GM23338 (cell line): ENCODE measurements around the gene FRMD4A. TPM values are rescaled to one million over a fixed set of nuclear protein-coding genes. Genes with fewer than 3 reads are reported as not detected.

Source experiments
- ATAC-seq: fragments of 200-7000 bp; cut with Tn5 transposase; 3 replicates; pipeline ENCODE4 v1.9.1; 2020
- DNase-seq: peaks from one replicate; pipeline ENCODE4 v3.0.0-alpha.2; 2015; ENCODE audit warnings: low spot score
- H2AFZ ChIP-seq: fragments of 200-600 bp; sonication (generic); 2 replicates; pipeline ENCODE4 v1.8.0; 2016; ENCODE audit warnings: antibody characterized with exemption, mild to moderate bottlenecking, moderate library complexity
- H3F3A ChIP-seq: fragments of 200-600 bp; sonication (generic); replicated peaks from 2 replicates; pipeline ENCODE4 v1.8.0; 2017; ENCODE audit warnings: antibody characterized with exemption, mixed run types, low read depth
- H3K27ac ChIP-seq: fragments of 200-600 bp; sonication (generic); 2 replicates; pipeline ENCODE4 v1.6.1; 2016; ENCODE audit warnings: low read depth
- H3K27me3 ChIP-seq: fragments of 200-600 bp; sonication (generic); 2 replicates; pipeline ENCODE4 v1.8.0; 2016; ENCODE audit warnings: mild to moderate bottlenecking, mixed run types, moderate library complexity; ENCODE audit not compliant: insufficient read depth
- H3K36me3 ChIP-seq: fragments of 200-600 bp; sonication (generic); 2 replicates; pipeline ENCODE4 v1.8.0; 2016; ENCODE audit warnings: mild to moderate bottlenecking; ENCODE audit not compliant: insufficient read depth
- H3K4me1 ChIP-seq: fragments of 200-600 bp; sonication (generic); 2 replicates; pipeline ENCODE4 v1.8.0; 2016; ENCODE audit warnings: mild to moderate bottlenecking, moderate library complexity; ENCODE audit not compliant: insufficient read depth
- H3K4me2 ChIP-seq: fragments of 200-600 bp; sonication (generic); 2 replicates; pipeline ENCODE4 v1.7.1; 2017; ENCODE audit warnings: mixed run types
- H3K4me3 ChIP-seq: fragments of 200-600 bp; sonication (generic); 2 replicates; pipeline ENCODE4 v1.6.1; 2016; ENCODE audit warnings: mixed run types
- H3K79me2 ChIP-seq: fragments of 200-600 bp; sonication (generic); replicated peaks from 2 replicates; pipeline ENCODE4 v1.8.0; 2017; ENCODE audit warnings: mild to moderate bottlenecking; ENCODE audit not compliant: insufficient read depth
- H3K9me2 ChIP-seq: fragments of 200-600 bp; sonication (generic); 2 replicates; pipeline ENCODE4 v1.8.0; 2017; ENCODE audit not compliant: insufficient read depth
- H4K20me1 ChIP-seq: fragments of 200-600 bp; sonication (generic); replicated peaks from 2 replicates; pipeline ENCODE4 v1.8.0; 2017; ENCODE audit warnings: mild to moderate bottlenecking; ENCODE audit not compliant: insufficient read depth
- H3K27ac Mint-ChIP-seq: 2 replicates; pipeline ENCODE4 v1.8.0; 2020; ENCODE audit warnings: inconsistent platforms, mild to moderate bottlenecking, moderate library complexity, mixed read lengths
- H3K27me3 Mint-ChIP-seq: 3 replicates; pipeline ENCODE4 v1.8.0; 2022; ENCODE audit warnings: low read depth, mild to moderate bottlenecking, moderate library complexity, mixed read lengths, inconsistent platforms; ENCODE audit not compliant: insufficient read depth, poor library complexity
- H3K36me3 Mint-ChIP-seq: 3 replicates; pipeline ENCODE4 v1.8.0; 2021; ENCODE audit warnings: low read depth, mild to moderate bottlenecking, inconsistent platforms, moderate library complexity, mixed read lengths
- H3K4me1 Mint-ChIP-seq: 3 replicates; pipeline ENCODE4 v1.8.0; 2020; ENCODE audit warnings: mild to moderate bottlenecking, inconsistent platforms, mixed read lengths
- H3K4me3 Mint-ChIP-seq: 3 replicates; pipeline ENCODE4 v1.8.0; 2021; ENCODE audit warnings: moderate library complexity, mild to moderate bottlenecking, inconsistent platforms, mixed read lengths
- H3K9me3 Mint-ChIP-seq: 3 replicates; pipeline ENCODE4 v1.8.0; 2020; ENCODE audit warnings: moderate library complexity, mild to moderate bottlenecking, inconsistent platforms, mixed read lengths
- CREB1 ChIP-seq: fragments of 250-450 bp; sonication (Bioruptor Pico); IDR thresholded peaks from 2 replicates; pipeline ENCODE4 v1.5.0; 2020; ENCODE audit warnings: low read depth, mild to moderate bottlenecking, moderate library complexity
- EZH2 ChIP-seq: fragments of 200-600 bp; sonication (generic); IDR thresholded peaks from one replicate; pipeline ENCODE4 v1.8.0; 2017; ENCODE audit warnings: antibody characterized with exemption, mild to moderate bottlenecking, low read depth; ENCODE audit not compliant: unreplicated experiment
- EZH2phosphoT487 ChIP-seq: fragments of 200-600 bp; sonication (generic); IDR thresholded peaks from one replicate; pipeline ENCODE4 v1.8.1; 2018; ENCODE audit warnings: antibody characterized with exemption; ENCODE audit not compliant: unreplicated experiment
- JUNB ChIP-seq: IDR thresholded peaks from one replicate; pipeline ENCODE4 v1.6.1; 2016; ENCODE audit warnings: antibody characterized with exemption; ENCODE audit not compliant: unreplicated experiment
- NANOG ChIP-seq: IDR thresholded peaks from 2 replicates; pipeline ENCODE4 v1.6.1; 2016; ENCODE audit warnings: antibody characterized with exemption, borderline replicate concordance
- POLR2AphosphoS5 ChIP-seq: IDR thresholded peaks from 2 replicates; pipeline ENCODE4 v1.6.1; 2016; ENCODE audit warnings: antibody characterized with exemption, low read depth
- STAT1 ChIP-seq: IDR thresholded peaks from one replicate; pipeline ENCODE4 v1.6.1; 2016; ENCODE audit warnings: antibody characterized with exemption; ENCODE audit not compliant: unreplicated experiment
- ZNF114 ChIP-seq: fragments of 250-450 bp; sonication (Bioruptor Pico); IDR thresholded peaks from 2 replicates; pipeline ENCODE4 v1.5.0; 2020; ENCODE audit warnings: mild to moderate bottlenecking, moderate library complexity
- ZNF331 ChIP-seq: fragments of 250-450 bp; sonication (Bioruptor Pico); IDR thresholded peaks from 2 replicates; pipeline ENCODE4 v1.5.0; 2020; ENCODE audit warnings: low read depth, mild to moderate bottlenecking, moderate library complexity
- polyA plus RNA-seq: library from polyadenylated mRNA; unstranded; fragments of >200 nt; fragmentation: Nextera tagmentation; extraction: Ambion mirVana; gene quantifications from 2 replicates; pipeline ENCODE4 v1.2.1, GENCODE V29; 2016
- total RNA-seq: library from RNA; depleted of rRNA; stranded (reverse); fragments of >200 nt; shearing (Covaris generic); gene quantifications from 2 replicates; pipeline ENCODE4 v1.2.3, GENCODE V29; 2014
- TF ChIP-seq, protein P1 (sequence below): IDR thresholded peaks from 2 replicates; pipeline ENCODE4 v1.6.1; 2016; ENCODE audit warnings: antibody characterized with exemption
- TF ChIP-seq, protein P2 (sequence below): IDR thresholded peaks from one replicate; pipeline ENCODE4 v1.6.1; 2018; ENCODE audit warnings: antibody characterized with exemption; ENCODE audit not compliant: unreplicated experiment
- TF ChIP-seq, protein P3 (sequence below), 2 experiments: fragments of 200-600 bp in 1 of 2; sonication (generic) in 1 of 2; conservative IDR thresholded peaks; 2 replicates each; pipeline versions ENCODE4 v1.5.1 to v1.6.1; 2016 to 2017; ENCODE audit warnings: antibody characterized with exemption in 2 of 2, low read depth in 2 of 2, mild to moderate bottlenecking in 2 of 2, moderate library complexity in 1 of 2
- TF ChIP-seq, protein P4 (sequence below): fragments of 250-450 bp; sonication (Bioruptor Pico); IDR thresholded peaks from 2 replicates; pipeline ENCODE4 v1.5.0; 2020; ENCODE audit warnings: mild to moderate bottlenecking, moderate library complexity

The FRMD4A gene
- total and polyA plus RNA-seq, 2 experiments from 2014 or later = 14.0 to 20.1 TPM

DNA sequence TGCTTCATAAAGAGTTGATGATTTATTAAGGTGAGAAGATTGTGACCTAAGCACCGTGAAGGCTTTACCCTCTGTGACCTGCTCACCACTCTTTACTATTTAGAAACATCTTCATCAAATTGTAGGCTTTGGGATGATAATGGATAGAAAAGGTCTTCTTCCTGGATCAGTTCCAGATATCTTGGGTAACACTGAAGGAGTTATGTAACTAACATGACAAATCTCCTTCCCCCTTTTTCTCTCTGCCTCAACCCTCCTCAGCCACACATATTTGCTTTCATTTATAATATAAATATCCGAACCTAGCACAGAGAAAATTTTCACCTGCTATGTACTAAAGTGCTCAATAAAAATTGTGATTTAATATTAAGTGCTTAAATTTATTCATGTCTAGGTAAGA lies 151.5 kb downstream of the FRMD4A start:
- no peaks in the 10 kb centered on the region for H3K27me3 ChIP-seq
- no peaks in the 10 kb centered on the region for H3K79me2 ChIP-seq
- H3K9me3 Mint-ChIP-seq = no peaks in the 10 kb centered on the region
- H3K4me3 Mint-ChIP-seq = no peak overlapping the region
- ATAC-seq = no peak
- H3K36me3 ChIP-seq = no peaks in the 10 kb centered on the region
- H4K20me1 ChIP-seq = no peaks in the 10 kb centered on the region
- H3K9me2 ChIP-seq = no peaks in the 10 kb centered on the region
- no peak overlapping the region for H3K4me2 ChIP-seq
- no peak overlapping the region for H2AFZ ChIP-seq
- no peak overlapping the region for H3K4me3 ChIP-seq
- H3K27me3 Mint-ChIP-seq = peaks cover 6% of the 10 kb centered on the region
- H3K36me3 Mint-ChIP-seq = no peaks in the 10 kb centered on the region
- H3K27ac ChIP-seq = no peak overlapping the region
- H3K4me1 ChIP-seq = peaks cover 5% of the 10 kb centered on the region; the same call in 1 of the 2 replicates
- 0 out of 2 replicates have a peak, but pooled peaks cover under 1% of the 10 kb centered on the region for H3F3A ChIP-seq
- H3K4me1 Mint-ChIP-seq = peaks cover 3% of the 10 kb centered on the region; the same call in 1 of the 3 replicates
- TF ChIP-seq, protein P1, sequence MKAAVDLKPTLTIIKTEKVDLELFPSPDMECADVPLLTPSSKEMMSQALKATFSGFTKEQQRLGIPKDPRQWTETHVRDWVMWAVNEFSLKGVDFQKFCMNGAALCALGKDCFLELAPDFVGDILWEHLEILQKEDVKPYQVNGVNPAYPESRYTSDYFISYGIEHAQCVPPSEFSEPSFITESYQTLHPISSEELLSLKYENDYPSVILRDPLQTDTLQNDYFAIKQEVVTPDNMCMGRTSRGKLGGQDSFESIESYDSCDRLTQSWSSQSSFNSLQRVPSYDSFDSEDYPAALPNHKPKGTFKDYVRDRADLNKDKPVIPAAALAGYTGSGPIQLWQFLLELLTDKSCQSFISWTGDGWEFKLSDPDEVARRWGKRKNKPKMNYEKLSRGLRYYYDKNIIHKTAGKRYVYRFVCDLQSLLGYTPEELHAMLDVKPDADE = no peak
- TF ChIP-seq ZNF114 (CRISPR knock-in tag) (no peak), ZNF331 (no peak), EZH2phosphoT487 (no peak), EZH2 (no peak), CREB1 (no peak), STAT1 (no peak), POLR2AphosphoS5 (no peak), NANOG (no peak), JUNB (no peak)
- TF ChIP-seq, protein P2, sequence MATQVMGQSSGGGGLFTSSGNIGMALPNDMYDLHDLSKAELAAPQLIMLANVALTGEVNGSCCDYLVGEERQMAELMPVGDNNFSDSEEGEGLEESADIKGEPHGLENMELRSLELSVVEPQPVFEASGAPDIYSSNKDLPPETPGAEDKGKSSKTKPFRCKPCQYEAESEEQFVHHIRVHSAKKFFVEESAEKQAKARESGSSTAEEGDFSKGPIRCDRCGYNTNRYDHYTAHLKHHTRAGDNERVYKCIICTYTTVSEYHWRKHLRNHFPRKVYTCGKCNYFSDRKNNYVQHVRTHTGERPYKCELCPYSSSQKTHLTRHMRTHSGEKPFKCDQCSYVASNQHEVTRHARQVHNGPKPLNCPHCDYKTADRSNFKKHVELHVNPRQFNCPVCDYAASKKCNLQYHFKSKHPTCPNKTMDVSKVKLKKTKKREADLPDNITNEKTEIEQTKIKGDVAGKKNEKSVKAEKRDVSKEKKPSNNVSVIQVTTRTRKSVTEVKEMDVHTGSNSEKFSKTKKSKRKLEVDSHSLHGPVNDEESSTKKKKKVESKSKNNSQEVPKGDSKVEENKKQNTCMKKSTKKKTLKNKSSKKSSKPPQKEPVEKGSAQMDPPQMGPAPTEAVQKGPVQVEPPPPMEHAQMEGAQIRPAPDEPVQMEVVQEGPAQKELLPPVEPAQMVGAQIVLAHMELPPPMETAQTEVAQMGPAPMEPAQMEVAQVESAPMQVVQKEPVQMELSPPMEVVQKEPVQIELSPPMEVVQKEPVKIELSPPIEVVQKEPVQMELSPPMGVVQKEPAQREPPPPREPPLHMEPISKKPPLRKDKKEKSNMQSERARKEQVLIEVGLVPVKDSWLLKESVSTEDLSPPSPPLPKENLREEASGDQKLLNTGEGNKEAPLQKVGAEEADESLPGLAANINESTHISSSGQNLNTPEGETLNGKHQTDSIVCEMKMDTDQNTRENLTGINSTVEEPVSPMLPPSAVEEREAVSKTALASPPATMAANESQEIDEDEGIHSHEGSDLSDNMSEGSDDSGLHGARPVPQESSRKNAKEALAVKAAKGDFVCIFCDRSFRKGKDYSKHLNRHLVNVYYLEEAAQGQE = no peak
- TF ChIP-seq, protein P3, sequence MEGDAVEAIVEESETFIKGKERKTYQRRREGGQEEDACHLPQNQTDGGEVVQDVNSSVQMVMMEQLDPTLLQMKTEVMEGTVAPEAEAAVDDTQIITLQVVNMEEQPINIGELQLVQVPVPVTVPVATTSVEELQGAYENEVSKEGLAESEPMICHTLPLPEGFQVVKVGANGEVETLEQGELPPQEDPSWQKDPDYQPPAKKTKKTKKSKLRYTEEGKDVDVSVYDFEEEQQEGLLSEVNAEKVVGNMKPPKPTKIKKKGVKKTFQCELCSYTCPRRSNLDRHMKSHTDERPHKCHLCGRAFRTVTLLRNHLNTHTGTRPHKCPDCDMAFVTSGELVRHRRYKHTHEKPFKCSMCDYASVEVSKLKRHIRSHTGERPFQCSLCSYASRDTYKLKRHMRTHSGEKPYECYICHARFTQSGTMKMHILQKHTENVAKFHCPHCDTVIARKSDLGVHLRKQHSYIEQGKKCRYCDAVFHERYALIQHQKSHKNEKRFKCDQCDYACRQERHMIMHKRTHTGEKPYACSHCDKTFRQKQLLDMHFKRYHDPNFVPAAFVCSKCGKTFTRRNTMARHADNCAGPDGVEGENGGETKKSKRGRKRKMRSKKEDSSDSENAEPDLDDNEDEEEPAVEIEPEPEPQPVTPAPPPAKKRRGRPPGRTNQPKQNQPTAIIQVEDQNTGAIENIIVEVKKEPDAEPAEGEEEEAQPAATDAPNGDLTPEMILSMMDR (conservative IDR thresholded peaks at IDR 0.05; ENCODE audit: low read depth in 2 of 2) = no peak
- TF ChIP-seq, protein P4, sequence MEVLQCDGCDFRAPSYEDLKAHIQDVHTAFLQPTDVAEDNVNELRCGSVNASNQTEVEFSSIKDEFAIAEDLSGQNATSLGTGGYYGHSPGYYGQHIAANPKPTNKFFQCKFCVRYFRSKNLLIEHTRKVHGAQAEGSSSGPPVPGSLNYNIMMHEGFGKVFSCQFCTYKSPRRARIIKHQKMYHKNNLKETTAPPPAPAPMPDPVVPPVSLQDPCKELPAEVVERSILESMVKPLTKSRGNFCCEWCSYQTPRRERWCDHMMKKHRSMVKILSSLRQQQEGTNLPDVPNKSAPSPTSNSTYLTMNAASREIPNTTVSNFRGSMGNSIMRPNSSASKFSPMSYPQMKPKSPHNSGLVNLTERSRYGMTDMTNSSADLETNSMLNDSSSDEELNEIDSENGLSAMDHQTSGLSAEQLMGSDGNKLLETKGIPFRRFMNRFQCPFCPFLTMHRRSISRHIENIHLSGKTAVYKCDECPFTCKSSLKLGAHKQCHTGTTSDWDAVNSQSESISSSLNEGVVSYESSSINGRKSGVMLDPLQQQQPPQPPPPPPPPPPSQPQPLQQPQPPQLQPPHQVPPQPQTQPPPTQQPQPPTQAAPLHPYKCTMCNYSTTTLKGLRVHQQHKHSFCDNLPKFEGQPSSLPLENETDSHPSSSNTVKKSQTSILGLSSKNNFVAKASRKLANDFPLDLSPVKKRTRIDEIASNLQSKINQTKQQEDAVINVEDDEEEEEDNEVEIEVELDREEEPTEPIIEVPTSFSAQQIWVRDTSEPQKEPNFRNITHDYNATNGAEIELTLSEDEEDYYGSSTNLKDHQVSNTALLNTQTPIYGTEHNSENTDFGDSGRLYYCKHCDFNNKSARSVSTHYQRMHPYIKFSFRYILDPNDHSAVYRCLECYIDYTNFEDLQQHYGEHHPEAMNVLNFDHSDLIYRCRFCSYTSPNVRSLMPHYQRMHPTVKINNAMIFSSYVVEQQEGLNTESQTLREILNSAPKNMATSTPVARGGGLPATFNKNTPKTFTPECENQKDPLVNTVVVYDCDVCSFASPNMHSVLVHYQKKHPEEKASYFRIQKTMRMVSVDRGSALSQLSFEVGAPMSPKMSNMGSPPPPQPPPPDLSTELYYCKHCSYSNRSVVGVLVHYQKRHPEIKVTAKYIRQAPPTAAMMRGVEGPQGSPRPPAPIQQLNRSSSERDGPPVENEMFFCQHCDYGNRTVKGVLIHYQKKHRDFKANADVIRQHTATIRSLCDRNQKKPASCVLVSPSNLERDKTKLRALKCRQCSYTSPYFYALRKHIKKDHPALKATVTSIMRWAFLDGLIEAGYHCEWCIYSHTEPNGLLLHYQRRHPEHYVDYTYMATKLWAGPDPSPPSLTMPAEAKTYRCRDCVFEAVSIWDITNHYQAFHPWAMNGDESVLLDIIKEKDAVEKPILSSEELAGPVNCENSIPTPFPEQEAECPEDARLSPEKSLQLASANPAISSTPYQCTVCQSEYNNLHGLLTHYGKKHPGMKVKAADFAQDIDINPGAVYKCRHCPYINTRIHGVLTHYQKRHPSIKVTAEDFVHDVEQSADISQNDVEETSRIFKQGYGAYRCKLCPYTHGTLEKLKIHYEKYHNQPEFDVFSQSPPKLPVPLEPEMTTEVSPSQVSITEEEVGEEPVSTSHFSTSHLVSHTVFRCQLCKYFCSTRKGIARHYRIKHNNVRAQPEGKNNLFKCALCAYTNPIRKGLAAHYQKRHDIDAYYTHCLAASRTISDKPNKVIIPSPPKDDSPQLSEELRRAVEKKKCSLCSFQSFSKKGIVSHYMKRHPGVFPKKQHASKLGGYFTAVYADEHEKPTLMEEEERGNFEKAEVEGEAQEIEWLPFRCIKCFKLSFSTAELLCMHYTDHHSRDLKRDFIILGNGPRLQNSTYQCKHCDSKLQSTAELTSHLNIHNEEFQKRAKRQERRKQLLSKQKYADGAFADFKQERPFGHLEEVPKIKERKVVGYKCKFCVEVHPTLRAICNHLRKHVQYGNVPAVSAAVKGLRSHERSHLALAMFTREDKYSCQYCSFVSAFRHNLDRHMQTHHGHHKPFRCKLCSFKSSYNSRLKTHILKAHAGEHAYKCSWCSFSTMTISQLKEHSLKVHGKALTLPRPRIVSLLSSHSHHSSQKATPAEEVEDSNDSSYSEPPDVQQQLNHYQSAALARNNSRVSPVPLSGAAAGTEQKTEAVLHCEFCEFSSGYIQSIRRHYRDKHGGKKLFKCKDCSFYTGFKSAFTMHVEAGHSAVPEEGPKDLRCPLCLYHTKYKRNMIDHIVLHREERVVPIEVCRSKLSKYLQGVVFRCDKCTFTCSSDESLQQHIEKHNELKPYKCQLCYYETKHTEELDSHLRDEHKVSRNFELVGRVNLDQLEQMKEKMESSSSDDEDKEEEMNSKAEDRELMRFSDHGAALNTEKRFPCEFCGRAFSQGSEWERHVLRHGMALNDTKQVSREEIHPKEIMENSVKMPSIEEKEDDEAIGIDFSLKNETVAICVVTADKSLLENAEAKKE (CRISPR knock-in tag) = no peak
- H3K27ac Mint-ChIP-seq = no peak overlapping the region
- no peak for DNase-seq
